Uterus (tissue), 4 donors: ENCODE results near the gene POLR2H. TPM values are rescaled to one million over a fixed set of nuclear protein-coding genes. Genes with fewer than 3 reads are reported as not detected.

Experiments used
- DNase-seq, 2 donors: peaks; one replicate each; pipeline ENCODE4 v3.0.0-alpha.2; 2019 to 2020
- H3K27ac ChIP-seq, 2 donors: fragments of 200-600 bp; sonication (generic); 1 replicate in 1 of 2; 2 replicates in 1 of 2; pipeline ENCODE4 v1.5.1; 2016 to 2018
- H3K27me3 ChIP-seq, 2 donors: fragments of 200-600 bp; sonication (generic); one replicate each; pipeline ENCODE4 v1.5.1; 2018 to 2019; ENCODE audit warnings: control low read depth in 1 of 2
- H3K36me3 ChIP-seq, 2 donors: fragments of 200-600 bp; sonication (generic); one replicate each; pipeline ENCODE4 v1.5.1; 2019; ENCODE audit warnings: control low read depth in 1 of 2
- H3K4me1 ChIP-seq, 2 donors: fragments of 200-600 bp; sonication (generic); one replicate each; pipeline ENCODE4 v1.5.1; 2018 to 2019; ENCODE audit warnings: control low read depth in 1 of 2
- H3K4me3 ChIP-seq, 2 donors: fragments of 200-600 bp; sonication (generic); 1 replicate in 1 of 2; 2 replicates in 1 of 2; pipeline ENCODE4 v1.5.1; 2018 to 2019; ENCODE audit warnings: mild to moderate bottlenecking in 1 of 2
- H3K9me3 ChIP-seq, 2 donors: fragments of 200-600 bp; sonication (generic); one replicate each; pipeline ENCODE4 v1.5.1; 2019; ENCODE audit warnings: control low read depth in 1 of 2
- POLR2A ChIP-seq, 2 donors: fragments of 450-650 bp; IDR thresholded peaks; one replicate each; pipeline ENCODE4 v1.6.1; 2016; ENCODE audit warnings: antibody characterized with exemption in 2 of 2, mild to moderate bottlenecking in 1 of 2, moderate library complexity in 1 of 2
- intact Hi-C: fragments of 100-400 bp; cut with DNase I; formaldehyde crosslinking; loops from one replicate; pipeline ENCODE4 v1.15.1; 2023; ENCODE audit warnings: low total_unique reads
- total RNA-seq, 4 donors: library from RNA; depleted of rRNA in 3 of 4; stranded (reverse); fragments of >200 nt in 3 of 4; gene quantifications; one replicate each; pipeline versions ENCODE4 v1.1.0 to v1.2.4, GENCODE V29; 2014 to 2023
- TF ChIP-seq, protein P1 (sequence below), 4 experiments: fragments of 200-600 bp in 2 of 4; fragments of 450-650 bp in 2 of 4; sonication (generic) in 2 of 4; IDR thresholded peaks; one replicate each; pipeline ENCODE4 v1.5.1; 2016 to 2019; ENCODE audit warnings: antibody characterized with exemption in 4 of 4, mild to moderate bottlenecking in 2 of 4, moderate library complexity in 1 of 4
- donor health status: DM: yes; HTN: yes; CAD: no.

POLR2H gene
- total RNA-seq, 4 donors from 2014 or later = 52.8 to 103 (median 82.7) TPM

- TF ChIP-seq POLR2A (IDR thresholded peaks at IDR 0.05) = no peak
- TF ChIP-seq, protein P1, sequence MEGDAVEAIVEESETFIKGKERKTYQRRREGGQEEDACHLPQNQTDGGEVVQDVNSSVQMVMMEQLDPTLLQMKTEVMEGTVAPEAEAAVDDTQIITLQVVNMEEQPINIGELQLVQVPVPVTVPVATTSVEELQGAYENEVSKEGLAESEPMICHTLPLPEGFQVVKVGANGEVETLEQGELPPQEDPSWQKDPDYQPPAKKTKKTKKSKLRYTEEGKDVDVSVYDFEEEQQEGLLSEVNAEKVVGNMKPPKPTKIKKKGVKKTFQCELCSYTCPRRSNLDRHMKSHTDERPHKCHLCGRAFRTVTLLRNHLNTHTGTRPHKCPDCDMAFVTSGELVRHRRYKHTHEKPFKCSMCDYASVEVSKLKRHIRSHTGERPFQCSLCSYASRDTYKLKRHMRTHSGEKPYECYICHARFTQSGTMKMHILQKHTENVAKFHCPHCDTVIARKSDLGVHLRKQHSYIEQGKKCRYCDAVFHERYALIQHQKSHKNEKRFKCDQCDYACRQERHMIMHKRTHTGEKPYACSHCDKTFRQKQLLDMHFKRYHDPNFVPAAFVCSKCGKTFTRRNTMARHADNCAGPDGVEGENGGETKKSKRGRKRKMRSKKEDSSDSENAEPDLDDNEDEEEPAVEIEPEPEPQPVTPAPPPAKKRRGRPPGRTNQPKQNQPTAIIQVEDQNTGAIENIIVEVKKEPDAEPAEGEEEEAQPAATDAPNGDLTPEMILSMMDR (IDR thresholded peaks at IDR 0.05) = no peak
- no peaks in the 10 kb centered on the region for H3K9me3 ChIP-seq
- no peak overlapping the region for H3K4me3 ChIP-seq
- no peak for DNase-seq
- H3K27ac ChIP-seq = no peak overlapping the region
- H3K4me1 ChIP-seq = no peaks in the 10 kb centered on the region
- no peaks in the 10 kb centered on the region for H3K36me3 ChIP-seq
- intact Hi-C loops = no loop called here
- H3K27me3 ChIP-seq = no peaks in the 10 kb centered on the region
These were observed 23.4 kb downstream of the POLR2H start for GRCh38 chr3:184384856-184385422.

GRCh38 chr3:184386047-184386806, 24.7 kb downstream of the POLR2H start:
- Histone ChIP-seq H3K27ac (no peak overlapping the region), H3K27me3 (no peaks in the 10 kb centered on the region), H3K9me3 (no peaks in the 10 kb centered on the region), H3K4me3 (no peak overlapping the region), H3K4me1 (no peaks in the 10 kb centered on the region), H3K36me3 (no peaks in the 10 kb centered on the region)
- intact Hi-C loops = no loop called here
- DNase-seq = no peak
- TF ChIP-seq POLR2A (IDR thresholded peaks at IDR 0.05) = no peak
- TF ChIP-seq, protein P1 (IDR thresholded peaks at IDR 0.05) = no peak

DNA sequence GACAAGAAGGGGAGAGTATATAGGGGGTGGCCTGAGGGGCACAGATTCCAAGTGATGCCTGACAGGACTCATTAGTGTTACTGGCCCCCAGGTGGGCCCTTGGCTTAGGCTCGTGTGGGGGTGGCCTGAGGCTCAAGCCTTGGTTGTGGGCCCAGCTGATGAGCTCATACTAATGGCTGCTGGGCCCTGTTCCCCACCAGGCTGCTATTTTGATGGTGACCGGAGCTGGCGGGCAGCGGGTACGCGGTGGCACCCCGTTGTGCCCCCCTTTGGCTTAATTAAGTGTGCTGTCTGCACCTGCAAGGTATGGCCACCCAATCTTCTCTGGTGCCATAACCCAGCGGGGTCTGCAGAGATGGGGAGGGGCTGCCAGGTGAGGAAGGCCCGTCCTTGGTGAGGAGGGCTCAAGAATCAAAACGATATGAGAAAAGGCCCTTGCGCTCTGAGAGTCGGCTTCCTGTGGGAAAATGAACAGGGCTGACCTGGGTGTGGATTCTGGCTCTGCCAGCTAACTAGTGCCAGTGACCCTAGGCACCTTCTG, 25.7 kb downstream of the POLR2H start:
- DNase-seq = no peak
- TF ChIP-seq POLR2A (IDR thresholded peaks at IDR 0.05) = no peak
- TF ChIP-seq, protein P1 (IDR thresholded peaks at IDR 0.05) = no peak

GRCh38 chr3:184388164-184388935, 26.8 kb downstream of the POLR2H start:
- no peak for DNase-seq
- intact Hi-C loops = no loop called here
- H3K9me3 ChIP-seq = no peaks in the 10 kb centered on the region

More for the DNA sequence above, 25.7 kb downstream of the POLR2H start:
- intact Hi-C loops = no loop called here
- Histone ChIP-seq H3K27ac (no peak overlapping the region), H3K36me3 (no peaks in the 10 kb centered on the region), H3K4me1 (no peaks in the 10 kb centered on the region), H3K4me3 (no peak overlapping the region), H3K27me3 (no peaks in the 10 kb centered on the region), H3K9me3 (no peaks in the 10 kb centered on the region)

More at GRCh38 chr3:184388164-184388935, 26.8 kb downstream of the POLR2H start:
- Histone ChIP-seq H3K27ac (no peak overlapping the region), H3K4me3 (no peak overlapping the region), H3K36me3 (no peaks in the 10 kb centered on the region), H3K27me3 (no peaks in the 10 kb centered on the region), H3K4me1 (no peaks in the 10 kb centered on the region)
- TF ChIP-seq, protein P1 (IDR thresholded peaks at IDR 0.05) = no peak
- no peak for TF ChIP-seq POLR2A (IDR thresholded peaks at IDR 0.05)
